Activated CD8-positive, alpha-beta memory T cell treated with anti-CD3 and anti-CD28 coated beads, Interleukin-2, amount 50 U/mL, for 24 hours (primary cell): ENCODE results near the gene ENKD1.
"Not testable (repeated sequence)": the region's sequence is repeated elsewhere in the genome, so short reads cannot be mapped to it uniquely, and the experiment has no call there.

Source experiments
- DNase-seq: peaks from one replicate; pipeline ENCODE4 v3.0.0-alpha.2; 2020; ENCODE audit errors: extremely low read depth

Gene ENKD1, protein sequence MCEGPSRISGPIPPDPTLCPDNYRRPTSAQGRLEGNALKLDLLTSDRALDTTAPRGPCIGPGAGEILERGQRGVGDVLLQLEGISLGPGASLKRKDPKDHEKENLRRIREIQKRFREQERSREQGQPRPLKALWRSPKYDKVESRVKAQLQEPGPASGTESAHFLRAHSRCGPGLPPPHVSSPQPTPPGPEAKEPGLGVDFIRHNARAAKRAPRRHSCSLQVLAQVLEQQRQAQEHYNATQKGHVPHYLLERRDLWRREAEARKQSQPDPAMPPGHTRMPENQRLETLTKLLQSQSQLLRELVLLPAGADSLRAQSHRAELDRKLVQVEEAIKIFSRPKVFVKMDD

DNA sequence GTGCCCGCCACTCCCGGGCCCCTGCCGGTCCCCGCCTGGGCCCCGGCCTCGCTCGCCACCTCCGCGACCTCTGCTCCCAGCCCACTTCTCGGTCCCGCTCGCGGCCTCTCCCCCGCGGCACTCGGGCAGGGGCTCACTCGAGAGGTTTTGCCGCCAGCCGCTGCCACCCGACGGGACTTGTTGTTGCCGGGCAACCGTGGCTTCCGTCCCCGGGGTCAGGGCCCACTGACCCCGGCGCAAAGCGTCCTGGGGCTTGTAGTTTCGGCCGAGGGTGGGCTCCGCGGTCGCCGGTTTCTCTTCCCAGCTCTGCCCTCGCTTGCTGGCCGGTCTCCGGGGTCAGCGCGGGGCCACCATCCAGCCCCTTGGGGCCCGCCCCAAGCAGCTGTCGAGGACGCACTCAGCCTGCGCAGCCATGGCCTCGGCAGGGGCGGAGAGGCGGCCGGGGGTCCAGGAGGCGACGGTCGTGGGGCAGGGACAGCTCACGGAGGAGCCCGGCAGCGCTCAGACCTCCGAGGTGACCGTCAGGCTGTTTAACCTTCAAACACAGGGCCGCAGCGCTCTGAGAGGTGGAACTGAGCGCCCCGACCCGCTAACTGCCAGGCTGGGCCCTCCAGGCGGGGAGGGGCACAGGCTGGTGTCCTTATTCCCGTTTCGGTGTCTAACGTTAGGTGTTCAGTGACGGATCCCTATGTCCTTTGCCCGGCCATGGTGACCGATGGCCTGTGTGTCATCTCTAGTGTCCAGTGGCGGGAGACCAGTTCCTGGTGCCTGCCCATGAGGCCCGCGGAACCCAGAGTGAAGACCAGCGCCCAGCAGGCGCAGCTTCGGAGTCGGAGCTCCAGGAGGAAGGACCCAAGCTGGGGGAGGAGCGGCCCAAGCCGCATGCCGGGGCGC, at the start of gene ENKD1, which contains the start of gene C16orf86:
ENKD1 (minus strand) TSS at position 192 of the 894 bp plus-strand sequence. CDS start 308 bp downstream, outside the sequence.
C16orf86 (plus strand) TSS at position 256 of the 894 bp plus-strand sequence; CDS start at position 413, 157 bp downstream.
- peak; percentile 18 for DNase-seq

- DNase-seq: no peak
Observed at GRCh38 chr16:67716097-67716496, 49.5 kb upstream of the ENKD1 start.

- DNase-seq: no peak
Observed at GRCh38 chr16:67714522-67714921, 48.0 kb upstream of the ENKD1 start.

- DNase-seq: no peak
Observed at GRCh38 chr16:67713647-67714273, 47.2 kb upstream of the ENKD1 start.

DNA sequence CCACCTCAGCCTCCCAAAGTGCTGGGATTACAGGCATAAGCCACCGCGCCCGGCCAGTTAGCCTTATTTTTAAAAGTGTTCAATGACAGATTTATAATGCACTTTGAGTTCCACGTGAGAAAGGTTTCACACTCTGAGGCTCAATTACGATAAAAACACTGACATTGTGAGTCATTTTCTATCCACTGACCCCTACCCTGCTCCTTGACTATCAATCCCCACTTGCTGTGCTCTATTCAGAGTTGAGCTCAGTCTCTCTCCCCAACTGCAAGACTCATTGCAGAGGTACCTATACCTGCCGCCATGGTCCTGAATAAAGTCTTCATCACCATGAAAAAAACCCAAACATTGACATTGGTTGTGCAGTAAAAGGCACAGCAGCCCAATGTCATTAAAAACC, 44.1 kb upstream of the ENKD1 start:
- DNase-seq: no peak

GRCh38 chr16:67709050-67709449, 42.5 kb upstream of the ENKD1 start:
- no peak for DNase-seq

- no peak for DNase-seq
Observed at GRCh38 chr16:67708368-67708771, 41.8 kb upstream of the ENKD1 start.

DNA sequence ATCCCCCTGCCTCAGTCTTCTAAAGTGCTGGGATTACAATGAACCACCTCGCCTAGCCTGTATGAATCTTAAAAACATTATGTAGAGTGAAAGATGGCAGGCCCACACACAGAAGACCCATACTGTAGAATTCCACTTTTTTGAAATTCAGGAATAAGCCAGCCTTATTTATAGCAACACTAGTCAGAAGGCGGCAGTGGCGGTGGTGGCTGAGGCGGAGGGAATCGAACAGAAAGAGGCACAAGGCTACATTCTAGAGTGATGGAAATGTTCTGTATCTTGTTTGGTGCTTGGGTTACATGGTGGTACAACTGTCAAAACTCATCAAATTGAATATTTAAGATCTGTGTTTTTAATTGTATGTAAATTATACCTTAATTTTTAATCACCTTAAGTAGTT, 41.2 kb upstream of the ENKD1 start:
- DNase-seq: no peak

DNA sequence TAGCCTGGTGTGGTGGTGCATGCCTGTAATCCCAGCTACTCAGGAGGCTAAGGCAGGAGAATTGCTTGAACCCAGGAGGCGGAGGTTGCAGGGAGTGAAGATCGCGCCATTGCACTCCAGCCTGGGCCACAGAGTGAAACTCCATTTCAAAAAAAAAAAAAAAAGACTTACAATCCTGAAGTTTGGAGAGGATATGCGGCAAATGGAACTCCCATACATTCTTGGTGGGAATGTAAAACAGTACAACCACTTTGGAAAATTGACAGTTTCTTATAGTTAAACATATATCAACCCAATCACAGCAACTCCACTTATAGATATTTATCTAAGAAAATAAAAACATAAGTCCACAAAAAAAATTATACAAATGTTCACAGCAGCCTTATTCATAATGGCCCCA, 40.7 kb upstream of the ENKD1 start:
- DNase-seq: no peak

DNA sequence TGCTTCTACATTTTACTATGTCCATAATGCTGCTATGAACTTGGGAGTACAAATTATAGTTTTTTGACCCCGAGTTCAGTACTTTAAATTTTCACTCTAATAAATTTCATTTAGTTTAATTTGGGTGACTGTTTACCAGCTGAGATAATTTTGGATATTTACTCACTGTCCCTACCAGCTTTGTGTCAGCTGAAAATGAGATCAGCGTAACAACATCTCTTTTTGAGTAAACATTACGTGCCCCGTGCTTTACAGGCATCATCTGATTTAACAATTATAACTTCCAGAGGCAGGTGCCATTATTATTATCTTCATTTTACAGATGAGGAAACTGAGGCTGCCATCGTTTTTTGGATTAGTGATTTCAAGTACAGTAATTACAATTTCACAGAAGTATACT, 37.6 kb upstream of the ENKD1 start:
- no peak for DNase-seq

- DNase-seq: no peak
Observed at GRCh38 chr16:67703626-67704025, 37.1 kb upstream of the ENKD1 start.

- no peak for DNase-seq
Observed at GRCh38 chr16:67702130-67702529, 35.6 kb upstream of the ENKD1 start.

GRCh38 chr16:67701420-67701819, 34.9 kb upstream of the ENKD1 start:
- no peak for DNase-seq

DNA sequence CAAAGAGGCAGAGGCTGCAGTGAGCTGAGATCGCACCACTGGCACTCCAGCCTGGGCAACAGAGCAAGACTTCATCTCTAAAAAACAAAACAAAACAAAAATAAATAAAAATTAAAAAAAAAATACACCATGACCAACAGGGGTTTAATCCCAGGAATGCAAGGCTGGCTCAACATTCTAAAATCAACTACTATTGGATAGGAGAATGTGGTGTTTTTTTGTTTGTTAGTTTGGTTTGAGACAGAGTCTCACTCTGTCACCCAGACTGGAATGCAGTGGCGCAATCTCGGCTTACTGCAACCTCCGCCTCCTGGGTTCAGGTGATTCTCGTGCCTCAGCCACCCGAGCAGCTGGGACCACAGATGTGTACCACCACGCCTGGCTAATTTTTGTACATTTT, 32.7 kb upstream of the ENKD1 start:
- no peak for DNase-seq

DNA sequence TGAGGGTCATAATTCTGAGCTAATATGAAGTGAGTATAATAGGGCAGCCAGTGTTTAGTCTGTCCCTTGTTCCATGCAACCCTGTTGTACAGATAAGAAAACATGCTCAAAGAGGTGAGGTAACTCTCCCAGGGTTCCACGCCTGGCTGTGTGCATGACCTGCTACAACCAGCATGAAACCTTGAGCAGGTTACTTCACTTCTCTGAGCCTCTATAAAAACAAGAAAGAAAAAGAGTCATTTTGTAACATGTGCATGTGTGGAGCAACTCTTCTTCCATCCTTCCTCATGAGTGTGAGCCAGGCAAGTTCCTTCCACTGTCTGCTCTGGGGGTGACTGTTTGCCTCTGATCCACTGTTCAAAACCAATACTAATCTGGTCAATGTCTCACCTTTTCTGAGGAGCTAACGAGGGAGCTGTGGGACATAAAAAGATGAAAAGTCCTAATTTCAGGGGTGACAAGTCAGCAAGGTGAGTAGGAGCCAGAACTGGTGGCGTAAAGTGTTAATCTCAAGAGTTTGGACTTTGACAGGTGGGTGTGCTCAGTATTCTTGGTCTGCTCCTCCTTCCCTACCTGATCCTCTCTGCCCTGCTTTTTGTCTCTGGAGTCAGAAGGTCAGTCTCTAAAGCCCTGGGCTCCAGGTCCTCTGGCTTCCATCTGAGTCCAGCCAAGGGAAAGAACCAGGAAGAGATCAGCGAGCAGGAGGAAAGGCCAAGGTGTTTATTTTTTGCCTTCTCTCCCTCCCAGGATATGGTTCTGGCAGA, 31.1 kb upstream of the ENKD1 start:
- DNase-seq: no peak

DNA sequence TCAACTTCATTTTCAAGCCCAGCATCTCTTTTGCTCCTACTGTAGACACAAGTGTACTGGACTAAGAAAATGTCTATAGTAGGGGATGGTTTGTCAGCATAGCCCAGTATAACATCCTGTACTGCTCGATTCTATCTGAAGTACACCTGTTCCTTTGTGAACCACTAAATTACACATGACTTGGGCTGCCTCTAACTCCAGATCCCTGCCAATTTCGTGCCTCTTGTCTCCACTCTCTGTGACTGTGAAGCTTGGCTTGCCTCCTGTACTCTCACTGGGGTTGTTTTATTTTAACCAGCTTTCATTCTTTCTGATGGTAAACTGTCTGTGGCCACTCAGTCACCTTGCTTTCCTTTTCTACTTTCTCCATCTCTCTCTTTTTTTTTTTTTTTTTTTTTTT, 28.1 kb upstream of the ENKD1 start:
- DNase-seq: no peak

DNA sequence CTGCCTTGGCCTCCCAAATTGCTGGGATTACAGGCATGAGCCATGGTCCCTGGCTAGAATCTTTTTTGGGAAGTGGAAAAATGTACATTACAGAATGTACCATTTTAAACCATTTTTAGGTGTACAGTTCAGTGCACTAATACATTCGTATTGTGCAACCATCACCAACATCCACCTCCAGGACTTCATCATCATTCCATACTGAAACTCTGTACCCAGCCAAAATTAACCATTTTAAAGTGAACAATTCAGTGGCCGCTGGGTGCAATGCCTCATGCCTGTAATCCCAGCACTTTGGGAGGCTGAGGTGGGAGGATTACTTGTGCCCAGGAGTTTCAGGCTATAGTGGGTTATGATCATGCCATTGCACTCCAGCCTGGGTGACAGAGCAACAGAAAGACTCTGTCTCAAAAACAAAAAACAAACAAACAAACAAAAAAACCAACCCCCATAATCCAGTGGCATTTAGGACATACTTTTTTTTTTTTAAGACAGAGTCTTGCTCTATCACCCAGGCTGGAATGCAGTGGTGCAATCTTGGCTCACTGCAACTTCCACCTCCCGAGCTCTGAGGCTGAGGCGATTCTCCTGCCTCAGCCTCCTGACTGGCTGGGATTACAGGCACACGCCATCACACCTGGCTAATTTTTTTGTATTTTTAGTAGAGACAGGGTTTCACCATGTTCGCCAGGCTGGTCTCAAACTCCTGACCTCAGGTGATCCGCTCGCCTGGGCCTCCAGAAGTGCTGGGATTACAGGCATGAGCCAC, 27.2 kb upstream of the ENKD1 start:
- DNase-seq: not testable (repeated sequence)

GRCh38 chr16:67685388-67686112, 19.0 kb upstream of the ENKD1 start:
- no peak for DNase-seq

GRCh38 chr16:67683767-67684166, 17.2 kb upstream of the ENKD1 start:
- no peak for DNase-seq
